ENCODE data around the gene NPC1.
A peak's percentile ranks its signal among the peaks of the same experiment; 100 is the strongest.
"Not testable (repeated sequence)": the region's sequence is repeated elsewhere in the genome, so short reads cannot be mapped to it uniquely, and the experiment has no call there.

NPC1 gene

DNA sequence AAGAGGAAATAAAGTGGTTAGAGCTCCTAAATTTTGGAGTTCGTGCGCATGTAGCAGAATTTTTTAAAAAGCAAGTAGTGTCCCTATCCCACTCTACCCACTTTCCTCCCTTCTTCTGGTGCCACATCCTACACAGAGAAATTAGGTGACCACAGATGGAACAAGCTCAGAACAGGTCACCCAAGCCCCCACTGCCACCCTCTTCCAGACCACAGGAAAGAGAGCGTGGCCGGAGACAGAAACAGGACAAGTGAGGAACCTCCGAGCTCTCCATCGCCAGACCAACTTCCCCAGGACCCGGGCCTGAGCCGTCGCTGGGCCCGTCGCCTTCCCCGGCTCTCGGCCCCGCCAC, 433 bp downstream of the NPC1 start:
- Histone ChIP-seq H3K27ac (ENCODE audit: low read depth, low read length) (peak overlapping the region; percentile 95), H3K36me3 (ENCODE audit: insufficient read depth, low read length) (peaks cover 4% of the 10 kb centered on the region; the same call in 1 of the 2 replicates), H3K27me3 (ENCODE audit: insufficient read depth, low read length) (no peaks in the 10 kb centered on the region), H3K4me3 (ENCODE audit: low read depth, low read length) (peak overlapping the region; percentile 96), H3K4me1 (ENCODE audit: control insufficient read depth, insufficient read depth, low read length, unreplicated experiment) (peaks cover 41% of the 10 kb centered on the region), H3K79me2 (ENCODE audit: control insufficient read depth, insufficient read depth, low read length, unreplicated experiment) (peaks cover 51% of the 10 kb centered on the region), H2AFZ (ENCODE audit: low read length, unreplicated experiment) (peak overlapping the region; percentile 1)

DNA sequence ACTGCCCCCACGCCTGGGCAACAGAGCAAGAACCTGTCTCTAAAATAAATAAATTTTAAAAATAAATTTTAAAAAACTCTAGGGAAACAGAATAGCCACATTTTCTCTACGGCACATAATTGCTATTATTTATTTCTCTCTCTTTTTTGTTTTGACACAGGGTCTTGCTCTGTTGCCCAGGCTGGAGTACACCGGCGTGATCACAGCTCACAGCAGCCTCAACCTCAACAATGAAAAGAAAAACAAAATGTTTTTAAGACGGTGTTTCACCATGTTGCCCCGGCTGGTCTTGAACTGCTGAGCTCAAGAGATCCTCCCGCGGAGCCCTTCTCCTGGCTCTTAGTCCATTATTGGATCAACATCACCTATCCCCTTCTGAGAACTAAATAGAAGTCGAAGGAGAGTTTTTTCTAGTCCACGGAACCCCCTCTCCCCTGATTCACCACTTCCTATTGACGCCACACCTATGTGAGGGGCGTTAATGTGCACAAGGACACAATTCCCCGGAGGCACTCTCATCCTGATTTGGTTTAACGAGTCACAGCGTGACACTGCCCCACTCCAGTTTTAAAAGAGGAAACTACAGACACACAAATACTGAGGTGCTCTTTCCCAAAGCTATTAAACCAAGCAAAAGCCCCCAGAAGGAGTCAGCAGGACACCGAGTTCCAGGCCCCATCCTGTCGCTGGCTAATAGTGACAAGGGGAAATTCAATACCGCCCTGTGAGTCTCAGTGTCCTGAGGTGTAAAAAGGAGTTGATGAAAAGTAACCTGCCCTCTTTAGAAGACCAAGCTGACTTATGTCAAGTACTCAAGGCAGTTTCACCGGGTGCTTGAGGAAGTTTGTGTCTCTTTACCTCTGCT, 1.1 kb downstream of the NPC1 start:
- Histone ChIP-seq H2AFZ (ENCODE audit: low read length, unreplicated experiment) (peak overlapping the region; percentile 8), H3K4me3 (ENCODE audit: low read depth, low read length) (peak overlapping the region; percentile 96), H3K79me2 (ENCODE audit: control insufficient read depth, insufficient read depth, low read length, unreplicated experiment) (peaks cover 57% of the 10 kb centered on the region), H3K4me1 (ENCODE audit: control insufficient read depth, insufficient read depth, low read length, unreplicated experiment) (peaks cover 47% of the 10 kb centered on the region), H3K36me3 (ENCODE audit: insufficient read depth, low read length) (peaks cover 10% of the 10 kb centered on the region; the same call in 1 of the 2 replicates), H3K27me3 (ENCODE audit: insufficient read depth, low read length) (no peaks in the 10 kb centered on the region), H3K27ac (ENCODE audit: low read depth, low read length) (peak overlapping the region; percentile 95)

DNA sequence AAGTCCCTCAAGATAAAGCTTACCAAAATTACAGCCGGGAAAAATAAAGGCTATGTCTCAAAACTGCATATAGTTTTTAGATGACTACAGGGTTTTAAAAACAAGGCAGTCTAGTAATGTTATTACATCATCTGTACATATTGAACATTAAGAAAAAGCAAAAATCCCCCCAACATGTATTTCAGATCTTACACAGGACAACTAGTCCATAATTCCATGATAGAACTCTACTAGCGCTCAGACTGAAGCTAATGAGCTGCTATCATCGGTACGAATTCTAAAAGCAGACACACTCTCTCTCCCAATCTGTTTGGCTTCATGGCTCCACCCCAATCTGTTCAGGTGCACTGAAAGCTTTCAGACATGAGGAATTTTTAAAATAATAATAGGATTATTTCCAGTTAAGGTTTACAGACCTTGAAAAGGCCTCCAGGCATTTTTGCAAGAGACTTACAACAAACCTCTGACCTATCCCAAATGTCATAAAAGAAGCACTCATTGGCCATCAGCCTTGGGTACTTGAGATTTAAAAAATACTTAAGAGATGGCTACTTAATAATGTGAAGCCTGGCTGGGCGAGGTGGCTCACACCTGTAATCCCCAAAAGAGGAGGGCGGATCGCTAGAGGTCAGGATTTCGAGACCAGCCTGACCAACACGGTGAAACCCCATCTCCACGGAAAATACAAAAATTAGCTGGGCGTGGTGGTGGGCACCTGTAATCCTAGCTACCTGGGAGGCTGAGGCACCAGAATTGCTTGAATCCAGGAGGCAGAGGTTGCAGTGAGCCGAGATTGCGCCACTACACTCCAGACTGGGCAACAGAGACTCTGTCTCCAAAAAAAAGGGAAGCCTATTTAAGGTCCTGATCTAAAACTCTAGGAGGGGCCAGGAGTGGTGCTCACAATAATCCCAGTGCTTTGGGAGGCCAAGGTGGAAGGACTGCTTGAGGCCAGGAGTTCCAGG, 2.0 kb downstream of the NPC1 start:
- H3K36me3 ChIP-seq (ENCODE audit: insufficient read depth, low read length), result peaks cover 12% of the 10 kb centered on the region; the same call in 1 of the 2 replicates
- H3K27ac ChIP-seq (ENCODE audit: low read depth, low read length), result no peak overlapping the region
- H2AFZ ChIP-seq (ENCODE audit: low read length, unreplicated experiment), result no peak overlapping the region
- H3K4me1 ChIP-seq (ENCODE audit: control insufficient read depth, insufficient read depth, low read length, unreplicated experiment), result peaks cover 56% of the 10 kb centered on the region
- peaks cover 63% of the 10 kb centered on the region for H3K79me2 ChIP-seq (ENCODE audit: control insufficient read depth, insufficient read depth, low read length, unreplicated experiment)
- no peaks in the 10 kb centered on the region for H3K27me3 ChIP-seq (ENCODE audit: insufficient read depth, low read length)
- H3K4me3 ChIP-seq (ENCODE audit: low read depth, low read length), result peak overlapping the region; percentile 47

DNA sequence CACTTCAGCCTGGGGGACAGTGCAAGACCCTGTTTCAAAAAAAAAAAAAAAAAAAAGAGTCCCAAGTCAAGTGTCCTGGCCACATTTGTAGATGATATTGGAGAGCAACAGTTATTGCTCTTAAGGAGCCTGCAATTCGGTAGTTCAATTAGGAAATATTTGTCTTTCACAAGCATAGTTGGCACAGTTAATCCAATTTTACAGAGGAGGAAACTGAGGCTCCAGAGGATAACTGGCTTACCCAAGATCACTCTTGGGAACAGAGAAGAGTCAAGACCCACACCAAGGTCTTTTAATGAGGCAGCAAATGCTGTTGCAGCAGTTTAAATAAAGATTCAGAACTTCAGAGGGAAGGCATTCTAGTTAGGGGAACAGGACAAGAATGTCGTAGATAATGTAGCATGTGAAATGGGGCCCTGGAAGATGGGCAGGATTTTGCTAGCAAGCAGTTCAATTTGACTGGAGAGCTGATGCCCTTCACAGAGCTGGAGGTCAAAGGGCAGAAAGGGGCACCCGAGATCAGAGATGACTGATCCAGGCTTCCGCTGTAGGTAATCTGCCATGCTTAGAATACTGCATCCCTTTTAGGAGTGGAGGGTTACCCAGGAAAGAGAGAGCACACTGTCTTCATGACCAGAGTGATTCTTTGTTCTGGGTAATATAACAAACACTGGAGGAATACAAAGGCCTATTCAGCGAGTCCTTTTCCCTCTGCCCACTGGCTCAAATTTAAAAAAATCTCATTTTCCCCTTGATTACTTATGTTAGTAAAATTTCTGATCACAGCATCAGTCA, 3.0 kb downstream of the NPC1 start:
- peaks cover 52% of the 10 kb centered on the region for H3K4me1 ChIP-seq (ENCODE audit: control insufficient read depth, insufficient read depth, low read length, unreplicated experiment)
- H3K36me3 ChIP-seq (ENCODE audit: insufficient read depth, low read length), result peaks cover 12% of the 10 kb centered on the region; the same call in 1 of the 2 replicates
- no peaks in the 10 kb centered on the region for H3K27me3 ChIP-seq (ENCODE audit: insufficient read depth, low read length)
- H3K27ac ChIP-seq (ENCODE audit: low read depth, low read length), result no peak overlapping the region
- 0 out of 2 replicates have a peak overlapping the region, but pooled peaks have one; percentile 47 for H3K4me3 ChIP-seq (ENCODE audit: low read depth, low read length)
- peaks cover 73% of the 10 kb centered on the region for H3K79me2 ChIP-seq (ENCODE audit: control insufficient read depth, insufficient read depth, low read length, unreplicated experiment)
- H2AFZ ChIP-seq (ENCODE audit: low read length, unreplicated experiment), result no peak overlapping the region

DNA sequence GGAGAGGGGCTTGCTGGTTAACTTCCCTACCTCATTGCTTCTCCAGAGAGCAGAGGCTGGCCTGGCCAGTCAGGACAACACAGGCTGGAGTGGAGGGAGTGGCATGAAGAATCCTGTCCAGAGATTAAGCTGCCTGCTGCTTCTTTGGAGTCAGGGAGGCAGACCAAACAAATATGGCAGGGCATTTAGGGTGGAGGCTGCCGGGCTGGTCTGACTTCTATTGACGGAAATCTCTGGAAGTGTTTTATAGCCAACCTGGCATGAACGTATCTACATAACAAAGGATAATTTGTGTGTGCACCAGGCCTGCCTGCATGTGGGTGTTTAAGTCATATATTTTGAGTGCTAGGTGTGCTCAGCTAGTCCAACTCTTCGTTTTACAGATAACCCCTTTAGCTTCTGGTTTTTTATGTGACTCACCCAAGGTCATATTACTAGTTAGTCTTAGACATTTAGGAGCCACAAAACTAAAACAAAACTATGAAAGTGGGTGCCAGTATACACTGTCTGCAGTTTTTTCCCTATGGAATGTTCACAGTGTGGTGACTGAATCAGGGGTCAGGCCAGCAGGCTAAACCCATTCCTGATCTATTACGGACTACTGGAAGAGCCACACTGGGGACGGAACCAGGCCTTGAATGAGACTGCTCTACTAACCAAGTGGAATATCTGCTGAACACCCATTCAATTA, 5.5 kb downstream of the NPC1 start:
- H3K4me1 ChIP-seq (ENCODE audit: control insufficient read depth, insufficient read depth, low read length, unreplicated experiment), result peaks cover 47% of the 10 kb centered on the region
- H3K4me3 ChIP-seq (ENCODE audit: low read depth, low read length), result peak overlapping the region; percentile 39; the same call in 1 of the 2 replicates
- peaks cover 12% of the 10 kb centered on the region; the same call in 1 of the 2 replicates for H3K36me3 ChIP-seq (ENCODE audit: insufficient read depth, low read length)
- H3K27ac ChIP-seq (ENCODE audit: low read depth, low read length), result peak overlapping the region; percentile 38
- no peaks in the 10 kb centered on the region for H3K27me3 ChIP-seq (ENCODE audit: insufficient read depth, low read length)
- H2AFZ ChIP-seq (ENCODE audit: low read length, unreplicated experiment), result no peak overlapping the region
- peaks cover 74% of the 10 kb centered on the region for H3K79me2 ChIP-seq (ENCODE audit: control insufficient read depth, insufficient read depth, low read length, unreplicated experiment)

DNA sequence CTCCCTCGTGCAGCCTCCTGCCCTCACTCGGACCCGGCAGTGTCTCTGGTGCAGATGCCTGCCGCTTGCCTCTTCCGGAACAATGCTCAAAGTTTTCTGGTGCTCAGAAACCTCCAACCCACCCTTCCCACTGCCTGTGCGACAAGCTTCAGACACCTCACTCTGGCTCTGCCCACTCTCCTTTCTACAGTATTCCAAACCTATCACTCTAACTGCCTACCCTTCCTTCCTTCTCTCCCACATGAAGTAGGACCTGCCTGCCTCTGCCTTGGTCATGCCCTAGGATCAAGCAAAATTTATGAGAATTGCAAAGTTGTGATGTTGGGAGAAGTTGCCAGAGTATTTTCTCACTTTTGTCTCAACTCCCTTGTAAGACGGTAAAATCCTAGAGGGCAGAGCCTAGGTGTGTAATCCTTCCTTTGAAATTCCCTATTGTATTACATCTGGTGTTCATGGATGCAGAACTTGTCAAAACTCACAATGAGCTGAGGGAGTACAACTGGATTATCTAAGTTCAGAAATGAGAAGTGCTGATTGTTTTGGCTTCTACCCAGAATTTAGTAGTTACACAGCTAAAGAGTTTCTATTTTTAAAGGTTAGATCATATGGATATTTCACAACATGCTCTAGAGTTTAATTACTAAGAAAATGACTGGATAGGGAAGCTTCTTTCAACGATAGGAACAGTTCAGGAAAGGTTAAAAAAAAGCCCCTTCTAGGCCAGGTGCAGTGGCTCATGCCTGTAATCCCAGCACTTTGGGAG, 7.2 kb downstream of the NPC1 start:
- no peak overlapping the region for H3K4me3 ChIP-seq (ENCODE audit: low read depth, low read length)
- peaks cover 62% of the 10 kb centered on the region for H3K79me2 ChIP-seq (ENCODE audit: control insufficient read depth, insufficient read depth, low read length, unreplicated experiment)
- peaks cover 53% of the 10 kb centered on the region for H3K4me1 ChIP-seq (ENCODE audit: control insufficient read depth, insufficient read depth, low read length, unreplicated experiment)
- H2AFZ ChIP-seq (ENCODE audit: low read length, unreplicated experiment), result no peak overlapping the region
- no peak overlapping the region for H3K27ac ChIP-seq (ENCODE audit: low read depth, low read length)
- peaks cover 12% of the 10 kb centered on the region; the same call in 1 of the 2 replicates for H3K36me3 ChIP-seq (ENCODE audit: insufficient read depth, low read length)
- H3K27me3 ChIP-seq (ENCODE audit: insufficient read depth, low read length), result no peaks in the 10 kb centered on the region

DNA sequence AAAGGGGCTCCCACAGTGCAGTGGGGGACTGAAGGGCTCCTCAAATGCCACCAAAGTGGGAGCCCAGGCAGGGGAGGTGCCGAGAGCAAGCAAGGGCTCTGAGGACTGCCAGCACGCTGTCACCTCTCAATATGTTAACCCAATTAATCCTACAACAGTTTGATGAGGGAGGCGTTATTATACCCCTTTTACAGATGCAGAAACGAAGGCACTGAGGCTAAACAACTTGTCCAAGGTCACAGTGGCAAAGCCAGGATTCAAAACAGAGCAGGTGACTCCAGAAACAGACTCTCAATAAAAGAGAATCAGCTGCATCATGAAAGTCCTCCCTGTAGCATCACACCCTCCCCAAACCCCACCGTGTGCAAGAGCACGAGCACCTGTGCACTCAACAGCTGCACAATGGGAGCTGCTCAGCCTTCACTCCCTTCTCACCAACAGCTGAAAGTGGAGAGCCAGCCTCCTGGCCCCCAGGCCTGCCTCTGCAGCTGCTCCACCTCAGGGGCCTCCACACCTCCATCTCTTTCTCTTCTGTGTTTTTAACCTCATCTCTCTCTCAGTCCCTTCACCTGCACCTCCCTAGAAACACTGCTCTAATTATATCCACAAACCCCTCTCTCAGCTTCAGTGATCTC, 8.1 kb downstream of the NPC1 start:
- H3K4me1 ChIP-seq (ENCODE audit: control insufficient read depth, insufficient read depth, low read length, unreplicated experiment), result peaks cover 53% of the 10 kb centered on the region
- H3K27ac ChIP-seq (ENCODE audit: low read depth, low read length), result no peak overlapping the region
- no peak overlapping the region for H2AFZ ChIP-seq (ENCODE audit: low read length, unreplicated experiment)
- peaks cover 12% of the 10 kb centered on the region for H3K36me3 ChIP-seq (ENCODE audit: insufficient read depth, low read length)
- H3K4me3 ChIP-seq (ENCODE audit: low read depth, low read length), result no peak overlapping the region
- no peaks in the 10 kb centered on the region for H3K27me3 ChIP-seq (ENCODE audit: insufficient read depth, low read length)
- peaks cover 62% of the 10 kb centered on the region for H3K79me2 ChIP-seq (ENCODE audit: control insufficient read depth, insufficient read depth, low read length, unreplicated experiment)

DNA sequence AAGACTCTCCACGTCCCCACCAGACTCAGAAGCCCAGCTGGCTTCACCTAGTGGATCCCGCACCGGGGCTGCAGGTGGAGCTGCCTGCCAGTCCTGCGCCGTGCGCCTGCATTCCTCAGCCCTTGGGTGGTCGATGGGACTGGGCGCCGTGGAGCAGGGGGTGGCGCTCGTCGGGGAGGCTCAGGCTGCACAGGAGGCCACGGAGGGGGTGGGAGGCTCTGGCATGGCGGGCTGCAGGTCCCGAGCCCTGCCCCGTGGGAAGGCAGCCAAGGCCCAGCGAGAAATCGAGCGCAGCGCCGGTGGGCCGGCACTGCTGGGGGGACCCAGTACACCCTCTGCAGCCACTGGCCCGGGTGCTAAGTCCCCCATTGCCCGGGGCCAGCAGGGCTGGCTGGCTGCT, 8.8 kb downstream of the NPC1 start:
- H3K79me2 ChIP-seq (ENCODE audit: control insufficient read depth, insufficient read depth, low read length, unreplicated experiment), result peaks cover 62% of the 10 kb centered on the region
- peaks cover 52% of the 10 kb centered on the region for H3K4me1 ChIP-seq (ENCODE audit: control insufficient read depth, insufficient read depth, low read length, unreplicated experiment)
- peaks cover 17% of the 10 kb centered on the region for H3K36me3 ChIP-seq (ENCODE audit: insufficient read depth, low read length)
- not testable (repeated sequence) for H3K27me3 ChIP-seq (ENCODE audit: insufficient read depth, low read length); H3K27ac ChIP-seq (ENCODE audit: low read depth, low read length); H2AFZ ChIP-seq (ENCODE audit: low read length, unreplicated experiment); H3K4me3 ChIP-seq (ENCODE audit: low read depth, low read length)

DNA sequence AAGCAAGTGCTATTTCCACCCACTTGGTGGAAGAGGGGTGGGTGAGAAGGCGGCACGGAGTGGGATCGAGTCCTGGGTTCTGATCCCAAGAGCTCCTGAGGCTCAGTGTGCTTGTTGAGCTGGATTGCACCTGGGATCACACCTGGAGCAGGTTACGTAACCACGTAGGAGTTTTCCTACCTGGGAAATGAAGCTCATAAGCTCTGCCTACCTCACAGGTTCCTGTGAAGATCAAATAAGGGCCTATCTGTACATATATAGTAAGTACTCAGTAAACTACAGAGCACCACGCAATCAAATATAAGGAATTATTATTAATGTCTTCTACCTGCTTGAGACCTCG, 11.0 kb downstream of the NPC1 start:
- Histone ChIP-seq H3K4me1 (ENCODE audit: control insufficient read depth, insufficient read depth, low read length, unreplicated experiment) (peaks cover 34% of the 10 kb centered on the region), H3K79me2 (ENCODE audit: control insufficient read depth, insufficient read depth, low read length, unreplicated experiment) (peaks cover 40% of the 10 kb centered on the region), H3K27ac (ENCODE audit: low read depth, low read length) (no peak overlapping the region), H3K27me3 (ENCODE audit: insufficient read depth, low read length) (no peaks in the 10 kb centered on the region), H2AFZ (ENCODE audit: low read length, unreplicated experiment) (no peak overlapping the region), H3K4me3 (ENCODE audit: low read depth, low read length) (no peak overlapping the region), H3K36me3 (ENCODE audit: insufficient read depth, low read length) (peaks cover 13% of the 10 kb centered on the region)
